ENCODE data around the gene EML6. TPM values are rescaled to one million over a fixed set of nuclear protein-coding genes. Genes with fewer than 3 reads are reported as not detected.

EML6 gene
- total RNA-seq, 4 donors from 2014 or later, result 0.62 to 1.5 (median 1.1) TPM

DNA sequence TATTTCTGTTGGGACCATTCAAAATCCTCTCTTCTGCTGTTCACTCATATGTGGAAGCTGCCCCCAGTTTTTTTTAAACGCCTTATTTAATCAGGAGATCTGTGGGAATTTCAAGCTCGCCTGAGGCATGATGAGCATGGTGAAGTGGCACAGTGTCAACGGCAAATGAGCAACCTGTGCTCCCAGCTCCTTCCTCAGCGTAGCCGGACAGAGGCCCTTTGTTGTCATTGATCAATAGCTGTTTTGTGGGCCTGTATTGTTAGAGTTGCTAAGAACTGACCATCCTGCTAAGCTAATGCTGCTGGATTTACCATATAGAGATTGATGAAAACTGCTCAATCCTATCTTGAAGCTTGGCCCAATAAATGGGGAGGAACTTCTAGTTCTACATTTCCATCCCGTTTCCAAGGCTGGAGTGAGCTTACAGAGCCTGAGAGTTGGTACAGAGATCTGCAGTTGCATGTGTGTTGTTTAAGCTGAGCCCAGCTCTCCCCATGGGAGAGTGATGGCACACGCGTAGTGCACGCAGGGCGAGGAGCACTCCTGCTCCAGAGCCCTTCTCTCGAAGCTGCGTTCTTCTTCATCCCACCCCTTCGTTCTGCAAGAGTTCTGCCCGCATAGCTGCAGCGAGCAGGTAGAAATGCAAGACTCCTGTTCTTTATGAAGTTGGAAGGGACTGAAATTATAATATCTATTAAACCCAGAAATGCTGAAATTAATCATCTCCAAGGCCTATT, 218.0 kb downstream of the EML6 start:
- Histone ChIP-seq H3K9me3 (peaks cover 0 to 10% (median 0%) of the 10 kb centered on the region in 3 donors), H3K27ac (no peak overlapping the region), H3K27me3 (no peaks in the 10 kb centered on the region), H3K4me1 (peaks cover 0 to 11% (median 2%) of the 10 kb centered on the region in 3 donors), H3K36me3 (no peaks in the 10 kb centered on the region), H3K4me3 (no peak overlapping the region)
- no peak for ATAC-seq
- TF ChIP-seq, protein P1, sequence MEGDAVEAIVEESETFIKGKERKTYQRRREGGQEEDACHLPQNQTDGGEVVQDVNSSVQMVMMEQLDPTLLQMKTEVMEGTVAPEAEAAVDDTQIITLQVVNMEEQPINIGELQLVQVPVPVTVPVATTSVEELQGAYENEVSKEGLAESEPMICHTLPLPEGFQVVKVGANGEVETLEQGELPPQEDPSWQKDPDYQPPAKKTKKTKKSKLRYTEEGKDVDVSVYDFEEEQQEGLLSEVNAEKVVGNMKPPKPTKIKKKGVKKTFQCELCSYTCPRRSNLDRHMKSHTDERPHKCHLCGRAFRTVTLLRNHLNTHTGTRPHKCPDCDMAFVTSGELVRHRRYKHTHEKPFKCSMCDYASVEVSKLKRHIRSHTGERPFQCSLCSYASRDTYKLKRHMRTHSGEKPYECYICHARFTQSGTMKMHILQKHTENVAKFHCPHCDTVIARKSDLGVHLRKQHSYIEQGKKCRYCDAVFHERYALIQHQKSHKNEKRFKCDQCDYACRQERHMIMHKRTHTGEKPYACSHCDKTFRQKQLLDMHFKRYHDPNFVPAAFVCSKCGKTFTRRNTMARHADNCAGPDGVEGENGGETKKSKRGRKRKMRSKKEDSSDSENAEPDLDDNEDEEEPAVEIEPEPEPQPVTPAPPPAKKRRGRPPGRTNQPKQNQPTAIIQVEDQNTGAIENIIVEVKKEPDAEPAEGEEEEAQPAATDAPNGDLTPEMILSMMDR (IDR thresholded peaks at IDR 0.05), result no peak
- TF ChIP-seq POLR2AphosphoS5 (IDR thresholded peaks at IDR 0.05) (no peak), EP300 (IDR thresholded peaks at IDR 0.05) (no peak), POLR2A (IDR thresholded peaks at IDR 0.05) (no peak)
- WGBS, 2 donors (ENCODE audit: low coverage in 1 of 2), result 87 to 88% methylated on average over 10 to 12 of the region's 15 CpGs

DNA sequence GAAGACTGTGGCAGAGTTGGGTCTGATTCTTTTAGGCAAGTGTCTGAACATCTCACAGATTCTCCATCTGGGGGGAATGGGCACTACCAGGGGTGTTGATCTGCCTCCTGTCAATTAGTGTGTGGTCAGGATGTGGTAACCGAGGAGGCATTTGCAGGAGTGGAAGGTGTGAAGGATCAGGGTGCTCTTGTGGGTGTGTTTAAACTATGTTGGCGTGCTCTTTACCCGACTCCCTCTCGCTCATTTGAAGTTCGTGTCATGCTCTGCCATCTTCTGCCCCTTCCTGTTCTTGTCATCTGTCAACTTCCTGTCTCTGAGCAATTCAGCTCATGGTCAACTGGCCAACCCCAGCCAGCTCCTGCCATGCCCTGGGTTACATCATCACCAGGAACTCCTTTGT, 218.9 kb downstream of the EML6 start:
- WGBS, 2 donors (ENCODE audit: low coverage in 1 of 2), result 71% methylated on average over 5 of the region's 5 CpGs; no CpG with 5 or more reads in 1 of the 2 donors
- no peaks in the 10 kb centered on the region for H3K36me3 ChIP-seq

DNA sequence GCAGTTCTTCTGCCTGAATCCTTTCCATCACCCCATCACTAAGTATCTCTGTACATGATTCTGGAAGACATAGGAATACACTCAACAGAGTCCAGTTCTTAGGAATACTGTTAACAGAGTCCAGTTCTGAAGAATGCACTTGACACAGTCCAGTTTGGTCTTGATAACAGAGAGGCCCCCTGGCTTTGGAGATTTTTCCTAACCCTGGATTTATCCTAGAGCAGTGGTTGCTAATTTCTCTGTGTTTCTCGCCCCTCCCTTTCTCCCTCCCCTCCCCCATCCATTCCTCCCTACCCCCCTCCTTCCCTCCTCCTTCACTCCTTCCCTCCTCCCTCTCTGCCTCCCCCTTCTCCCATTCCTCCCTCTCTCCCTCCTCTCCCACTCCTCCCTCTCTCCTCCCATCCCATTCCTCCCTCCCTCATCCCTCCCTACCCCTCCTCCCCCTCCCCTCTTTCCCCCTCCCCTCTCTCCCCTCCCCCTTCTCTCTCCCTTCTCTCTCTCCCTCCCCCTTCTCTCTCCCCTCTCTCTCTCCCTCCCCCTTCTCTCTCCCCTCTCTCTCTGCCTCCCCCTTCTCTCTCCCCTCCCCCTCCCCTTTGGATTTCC, 221.4 kb downstream of the EML6 start:
- H3K4me3 ChIP-seq, result no peak overlapping the region
- no peaks in the 10 kb centered on the region for H3K27me3 ChIP-seq
- peaks cover 0 to 14% (median 3%) of the 10 kb centered on the region in 3 donors for H3K4me1 ChIP-seq
- 78% methylated on average over 1 of the region's 1 CpG for WGBS, 2 donors (ENCODE audit: low coverage in 1 of 2)
- peak overlapping the region in 1 of 4 donors; percentile 64 for H3K27ac ChIP-seq
- no peak for ATAC-seq
- H3K9me3 ChIP-seq, result no peaks in the 10 kb centered on the region
- TF ChIP-seq POLR2AphosphoS5 (IDR thresholded peaks at IDR 0.05) (no peak), POLR2A (IDR thresholded peaks at IDR 0.05) (no peak), EP300 (IDR thresholded peaks at IDR 0.05) (no peak)
- TF ChIP-seq, protein P1 (IDR thresholded peaks at IDR 0.05), result no peak
- no peaks in the 10 kb centered on the region for H3K36me3 ChIP-seq

More for the DNA sequence above, 218.9 kb downstream of the EML6 start:
- no peak for TF ChIP-seq POLR2A (IDR thresholded peaks at IDR 0.05)
- TF ChIP-seq, protein P1 (IDR thresholded peaks at IDR 0.05), result no peak
- TF ChIP-seq EP300 (IDR thresholded peaks at IDR 0.05), result no peak
- no peak for TF ChIP-seq POLR2AphosphoS5 (IDR thresholded peaks at IDR 0.05)
- H3K4me3 ChIP-seq, result no peak overlapping the region
- peaks cover 0 to 14% (median 3%) of the 10 kb centered on the region in 3 donors for H3K4me1 ChIP-seq
- no peak overlapping the region for H3K27ac ChIP-seq
- no peak for ATAC-seq
- peaks cover 0 to 7% (median 0%) of the 10 kb centered on the region in 3 donors for H3K9me3 ChIP-seq
- H3K27me3 ChIP-seq, result no peaks in the 10 kb centered on the region

DNA sequence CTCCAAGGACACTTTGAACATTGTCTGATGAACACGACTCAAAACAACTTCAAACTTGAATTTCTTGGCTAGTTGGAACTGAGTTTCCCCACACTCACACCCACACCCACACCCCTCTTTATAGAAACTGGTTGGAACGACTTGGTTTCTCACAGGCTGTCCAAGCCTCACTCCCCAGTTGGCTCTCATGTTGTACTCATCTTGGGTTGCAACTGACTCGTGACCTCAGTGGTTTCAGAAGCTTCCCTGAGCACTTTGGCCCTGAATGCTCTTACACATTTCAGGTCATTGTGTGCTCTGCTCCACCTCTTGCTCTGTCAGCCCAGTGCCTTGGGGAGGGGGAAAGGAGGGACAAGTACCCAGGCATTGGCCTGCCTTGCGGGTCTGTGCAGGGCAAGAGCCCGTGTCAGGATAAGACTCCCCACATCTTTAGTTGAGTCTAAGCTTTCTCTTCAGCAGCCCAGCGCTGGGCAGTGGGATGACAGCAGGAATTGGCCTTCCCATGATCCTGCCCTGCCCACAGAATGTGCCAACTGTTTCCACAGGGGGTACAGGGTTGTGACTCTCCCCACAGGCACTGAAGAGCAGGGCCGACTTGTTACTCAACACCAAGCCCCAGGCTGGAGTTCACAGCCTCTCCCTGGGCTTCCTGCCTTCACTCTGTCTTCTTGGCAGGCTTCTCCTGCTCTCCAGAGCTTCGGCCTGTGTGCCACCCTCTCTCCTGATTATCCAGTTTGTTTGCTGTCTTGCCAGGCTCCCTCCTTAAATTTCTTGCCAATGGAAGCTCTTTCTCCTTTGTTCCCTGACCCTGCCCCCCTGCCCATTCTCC, 222.1 kb downstream of the EML6 start:
- Histone ChIP-seq H3K4me3 (no peak overlapping the region), H3K9me3 (no peaks in the 10 kb centered on the region), H3K4me1 (peaks cover 0 to 14% (median 3%) of the 10 kb centered on the region in 3 donors), H3K36me3 (no peaks in the 10 kb centered on the region), H3K27ac (peak overlapping the region in 3 of 4 donors; percentile 60 to 67 (median 64)), H3K27me3 (no peaks in the 10 kb centered on the region)
- peak; percentile 93 for ATAC-seq
- TF ChIP-seq, protein P1 (IDR thresholded peaks at IDR 0.05), result no peak
- TF ChIP-seq EP300 (IDR thresholded peaks at IDR 0.05) (no peak), POLR2A (IDR thresholded peaks at IDR 0.05) (no peak), POLR2AphosphoS5 (IDR thresholded peaks at IDR 0.05) (peak; percentile 39)
- 39 to 45% methylated on average over 4 to 7 of the region's 8 CpGs for WGBS, 2 donors (ENCODE audit: low coverage in 1 of 2)

Data from gastroesophageal sphincter (tissue), 4 donors.